Measurements from ENCODE around the gene C2CD2L.
"Not testable (repeated sequence)": the region's sequence is repeated elsewhere in the genome, so short reads cannot be mapped to it uniquely, and the experiment has no call there.

C2CD2L gene

DNA sequence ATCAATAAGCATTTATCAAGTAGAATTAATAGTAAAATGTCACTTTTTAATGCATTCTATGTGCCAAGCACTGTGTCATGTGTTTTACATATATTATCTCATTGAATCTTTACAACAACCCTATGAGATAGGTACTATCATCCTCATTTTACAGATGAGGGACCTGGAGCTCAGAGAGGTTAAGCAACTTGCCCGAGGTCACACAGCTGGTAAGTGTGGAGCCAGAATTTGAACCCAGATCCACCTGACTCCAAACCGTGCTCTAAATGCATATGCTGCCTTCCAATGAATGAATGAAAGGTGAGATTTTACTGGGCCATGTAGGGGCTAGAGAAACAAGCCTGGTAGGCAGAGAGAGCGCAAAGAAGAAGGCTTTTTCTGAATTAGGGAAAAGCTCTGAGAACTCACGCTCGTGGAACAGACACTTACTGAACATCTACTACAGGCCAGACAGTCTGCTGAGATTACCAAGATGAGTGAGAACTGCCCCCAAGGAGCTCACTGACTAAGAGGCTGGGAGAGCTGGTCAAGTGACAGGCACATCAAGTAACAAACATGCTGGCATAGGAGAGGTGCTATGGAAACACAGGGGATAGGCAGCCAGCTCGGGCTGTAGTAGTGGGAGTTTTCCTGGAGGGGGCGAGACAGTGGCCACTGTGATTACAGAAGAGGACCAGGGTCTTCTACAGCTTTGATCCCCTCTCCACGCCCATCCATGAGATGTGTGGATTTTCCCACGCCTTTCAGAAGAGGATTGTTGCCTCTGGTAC is 46.1 kb downstream of the C2CD2L start:
- no peak for DNase-seq (ENCODE audit: low read depth)

DNA sequence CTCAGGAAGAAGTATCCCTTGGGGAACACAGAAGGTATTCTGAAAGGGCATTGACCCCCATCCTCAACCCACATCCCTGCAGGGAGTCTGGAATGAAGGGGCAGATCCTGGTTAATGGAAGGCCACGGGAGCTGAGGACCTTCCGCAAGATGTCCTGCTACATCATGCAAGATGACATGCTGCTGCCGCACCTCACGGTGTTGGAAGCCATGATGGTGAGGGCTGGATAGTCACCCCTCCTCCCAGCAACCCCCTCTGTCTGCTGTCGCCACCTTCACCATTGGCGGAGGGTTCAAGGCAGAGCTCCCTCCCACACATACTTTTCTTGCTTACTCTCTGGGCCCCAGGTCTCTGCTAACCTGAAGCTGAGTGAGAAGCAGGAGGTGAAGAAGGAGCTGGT is 47.0 kb downstream of the C2CD2L start:
- no peak for DNase-seq (ENCODE audit: low read depth)

DNA sequence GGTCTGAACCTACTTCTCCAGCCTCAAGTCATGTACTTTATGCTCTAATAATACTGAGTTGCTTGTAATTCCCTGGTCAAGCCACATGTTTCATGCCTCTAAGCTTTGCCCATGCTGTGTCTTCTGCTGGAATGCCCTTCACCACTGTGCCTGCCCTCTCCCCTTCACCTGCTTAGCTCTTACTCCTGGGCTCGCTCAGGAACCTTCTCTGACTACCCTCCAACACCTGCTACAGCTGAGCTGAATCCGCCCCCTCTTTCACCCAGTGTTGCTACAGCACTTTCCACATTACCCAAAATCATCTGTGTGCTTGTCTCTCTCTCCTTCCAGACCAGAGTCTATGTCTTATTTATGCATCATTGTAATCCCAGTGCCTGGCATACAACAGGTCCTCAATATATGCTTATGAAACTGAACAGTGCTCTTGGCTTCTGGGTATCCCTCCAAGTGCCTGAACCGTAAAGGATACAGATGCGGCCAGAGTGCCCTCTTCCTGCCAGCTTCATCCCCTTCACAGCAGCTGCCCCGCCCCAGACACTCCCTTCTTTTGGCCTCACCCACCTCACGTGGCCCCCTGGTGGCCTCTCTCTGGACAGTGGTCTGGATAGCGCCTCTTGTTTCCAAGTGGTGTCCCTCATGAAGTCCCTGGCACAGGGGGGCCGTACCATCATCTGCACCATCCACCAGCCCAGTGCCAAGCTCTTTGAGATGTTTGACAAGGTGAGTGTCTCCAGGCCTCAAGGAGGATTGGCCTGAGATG is 48.8 kb downstream of the C2CD2L start:
- no peak for DNase-seq (ENCODE audit: low read depth)

DNA sequence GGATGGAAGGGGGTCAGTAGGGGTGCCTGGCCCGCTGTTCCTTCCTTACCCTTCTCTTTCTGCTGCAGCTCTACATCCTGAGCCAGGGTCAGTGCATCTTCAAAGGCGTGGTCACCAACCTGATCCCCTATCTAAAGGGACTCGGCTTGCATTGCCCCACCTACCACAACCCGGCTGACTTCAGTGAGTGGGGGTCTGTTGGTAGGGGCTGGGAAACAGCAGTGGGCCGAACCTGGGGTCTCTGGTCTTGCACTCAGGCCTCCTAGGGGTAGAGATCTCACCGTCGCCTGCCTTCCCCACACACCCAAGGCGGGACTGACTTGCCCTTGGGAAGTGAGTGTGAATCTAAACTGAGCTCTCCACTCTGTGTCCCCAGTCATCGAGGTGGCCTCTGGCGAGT is 49.4 kb downstream of the C2CD2L start:
- DNase-seq (ENCODE audit: low read depth): no peak

DNA sequence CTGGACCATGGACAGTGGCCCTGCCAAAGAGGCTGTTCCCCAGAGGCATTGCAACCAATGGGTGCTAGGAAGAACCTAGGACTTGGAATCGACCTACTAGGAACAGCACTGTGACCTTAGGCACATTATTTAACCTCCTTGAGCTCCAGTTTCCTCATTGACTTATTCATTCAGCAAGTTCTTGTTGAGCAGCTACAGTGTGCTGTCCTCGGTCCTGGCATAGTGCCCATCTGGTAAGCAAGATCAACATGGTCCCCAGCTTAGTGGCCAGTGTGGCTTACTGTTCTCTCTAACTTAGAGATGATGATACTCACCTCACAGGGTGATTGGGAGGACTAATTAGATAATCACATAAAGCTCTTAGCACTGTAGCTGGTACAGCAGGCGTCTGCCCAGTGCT is 49.9 kb downstream of the C2CD2L start:
- DNase-seq (ENCODE audit: low read depth): no peak

DNA sequence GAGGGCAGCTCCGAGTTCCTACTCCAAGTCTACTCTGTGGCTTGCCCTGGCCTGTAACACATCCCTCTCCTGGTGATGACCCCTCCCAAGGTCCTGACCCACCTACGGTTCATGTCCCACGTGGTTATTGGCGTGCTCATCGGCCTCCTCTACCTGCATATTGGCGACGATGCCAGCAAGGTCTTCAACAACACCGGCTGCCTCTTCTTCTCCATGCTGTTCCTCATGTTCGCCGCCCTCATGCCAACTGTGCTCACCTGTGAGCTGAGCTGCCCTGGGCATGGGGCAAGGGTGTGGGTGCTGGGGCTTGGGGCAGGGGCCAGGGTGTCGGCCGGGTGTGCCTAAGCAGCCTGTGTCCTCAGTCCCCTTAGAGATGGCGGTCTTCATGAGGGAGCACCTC is 51.3 kb downstream of the C2CD2L start:
- DNase-seq (ENCODE audit: low read depth): no peak

DNA sequence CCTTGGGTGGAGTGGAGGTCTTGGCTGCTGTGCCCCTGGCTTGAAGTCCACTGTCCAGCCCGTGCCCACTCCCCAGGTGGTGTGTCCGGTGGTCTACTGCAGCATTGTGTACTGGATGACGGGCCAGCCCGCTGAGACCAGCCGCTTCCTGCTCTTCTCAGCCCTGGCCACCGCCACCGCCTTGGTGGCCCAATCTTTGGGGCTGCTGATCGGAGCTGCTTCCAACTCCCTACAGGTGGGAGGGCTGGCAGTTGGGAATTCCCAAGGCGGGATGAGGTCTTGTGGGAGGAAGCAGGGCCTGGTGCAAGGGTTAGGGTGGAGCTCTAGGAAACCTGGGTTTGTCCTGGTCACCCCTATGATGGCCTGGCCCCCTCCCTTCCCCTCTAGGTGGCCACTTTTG is 53.0 kb downstream of the C2CD2L start:
- no peak for DNase-seq (ENCODE audit: low read depth)

DNA sequence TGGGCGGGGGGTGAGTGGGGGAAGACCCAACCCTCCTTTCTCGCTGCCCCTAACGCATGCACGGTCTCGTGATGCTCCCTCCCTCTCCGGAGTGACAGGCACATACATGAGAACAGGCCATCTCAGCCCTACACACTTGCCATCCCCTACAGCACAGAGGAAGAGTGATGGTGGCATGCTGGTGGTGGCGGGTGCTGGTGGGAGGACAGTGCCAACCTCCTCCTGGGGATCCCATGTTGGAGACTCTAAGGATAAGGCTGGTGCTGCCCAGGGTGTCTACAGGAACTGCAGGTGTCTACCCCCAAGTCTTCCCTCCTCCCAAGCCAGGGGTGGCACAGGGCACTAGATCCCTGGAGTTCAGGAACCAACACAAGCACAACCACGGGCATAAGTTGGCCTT is 54.7 kb downstream of the C2CD2L start:
- DNase-seq (ENCODE audit: low read depth): no peak

DNA sequence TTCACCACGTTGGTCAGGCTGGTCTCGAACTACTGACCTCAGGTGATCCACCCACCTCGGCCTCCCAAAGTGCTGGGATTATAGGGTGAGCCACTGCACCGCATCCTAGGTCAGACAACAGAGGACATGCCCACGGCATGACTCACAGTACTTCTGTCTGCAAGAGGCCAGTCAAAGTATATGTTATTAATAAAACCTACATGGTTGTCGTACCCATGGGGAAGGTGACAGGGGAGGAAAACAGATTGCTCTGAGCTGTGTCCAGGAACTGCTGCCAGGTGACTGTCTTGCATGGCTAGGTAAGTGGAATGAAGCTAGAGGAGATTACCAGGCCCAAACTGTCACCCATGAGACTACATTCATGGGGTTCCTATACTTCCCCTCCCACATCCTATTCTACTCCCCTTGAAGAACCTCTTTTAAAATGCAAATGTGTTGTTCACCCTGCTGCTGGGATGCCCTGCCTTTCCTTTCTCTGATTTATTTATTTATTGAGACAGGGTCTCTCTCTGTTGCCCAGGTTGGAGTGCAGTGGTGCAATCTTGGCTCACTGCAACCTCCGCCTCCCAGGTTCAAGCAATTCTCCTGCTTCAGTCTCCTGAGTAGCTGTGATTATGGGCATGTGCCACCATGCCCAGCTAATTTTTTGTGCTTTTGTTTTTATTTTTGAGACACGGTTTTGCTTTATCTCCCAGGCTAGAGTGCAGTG is 59.4 kb downstream of the C2CD2L start:
- DNase-seq (ENCODE audit: low read depth): no peak

DNA sequence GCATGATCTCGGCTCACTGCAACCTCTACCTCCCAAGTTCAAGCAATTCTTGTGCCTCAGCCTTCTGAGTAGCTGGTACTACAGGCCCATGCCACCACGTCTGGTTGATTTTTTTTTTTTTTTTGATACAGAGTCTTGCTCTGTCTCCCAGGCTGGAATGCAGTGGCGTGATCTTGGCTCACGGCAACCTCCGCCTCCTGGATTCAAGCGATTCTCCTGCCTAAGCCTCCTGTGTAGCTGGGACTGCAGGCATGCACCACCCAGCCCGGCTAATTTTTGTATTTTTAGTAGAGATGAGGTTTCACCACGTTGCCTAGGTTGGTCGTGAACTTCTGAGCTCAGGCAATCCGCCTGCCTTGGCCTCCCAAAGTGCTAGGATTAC is 59.9 kb downstream of the C2CD2L start:
- not testable (repeated sequence) for DNase-seq (ENCODE audit: low read depth)

DNA sequence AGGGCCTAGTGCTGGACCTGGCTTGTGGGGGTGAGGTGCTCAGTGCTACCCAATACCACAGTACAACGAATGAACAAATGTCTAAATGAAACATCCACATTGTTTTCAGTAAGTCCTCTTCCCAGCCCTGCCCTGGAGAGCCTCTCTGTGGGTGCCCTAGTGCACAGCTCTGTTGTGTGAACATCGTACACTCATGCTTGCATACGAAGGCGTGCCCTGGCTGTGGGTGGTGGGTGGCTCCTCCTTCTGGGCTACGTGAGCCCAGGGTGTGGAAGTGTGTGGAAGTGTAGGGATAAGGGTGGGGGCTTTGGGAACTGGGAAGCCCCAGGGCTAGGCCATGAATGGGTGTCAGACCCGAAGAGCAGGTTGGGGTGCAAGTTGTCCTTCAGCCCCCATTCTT is 60.8 kb downstream of the C2CD2L start:
- no peak for DNase-seq (ENCODE audit: low read depth)
